HCT116 (cell line): ENCODE data around the gene GFER.

Experiments
- POLR2AphosphoS5 ChIP-seq: IDR thresholded peaks from 2 replicates; pipeline ENCODE4 v1.6.1; 2011; ENCODE audit warnings: mild to moderate bottlenecking, low read depth, low read length, moderate library complexity
- SP1 ChIP-seq: IDR thresholded peaks from 2 replicates; pipeline ENCODE4 v1.6.1; 2012; ENCODE audit warnings: low read depth
- TF ChIP-seq, protein P1 (sequence below), 3 experiments: fragments of 200-600 bp in 1 of 3; sonication (generic) in 1 of 3; IDR thresholded peaks in 2 of 3; conservative IDR thresholded peaks in 1 of 3; 2 replicates each; pipeline ENCODE4 v1.5.1; 2012 to 2017; ENCODE audit warnings: low read depth in 2 of 3, low read length in 2 of 3, antibody characterized with exemption in 1 of 3, borderline replicate concordance in 1 of 3, control low read depth in 1 of 3, mild to moderate bottlenecking in 1 of 3, mixed read lengths in 1 of 3, mixed run types in 1 of 3, moderate library complexity in 1 of 3; ENCODE audit not compliant: insufficient read depth in 1 of 3

DNA sequence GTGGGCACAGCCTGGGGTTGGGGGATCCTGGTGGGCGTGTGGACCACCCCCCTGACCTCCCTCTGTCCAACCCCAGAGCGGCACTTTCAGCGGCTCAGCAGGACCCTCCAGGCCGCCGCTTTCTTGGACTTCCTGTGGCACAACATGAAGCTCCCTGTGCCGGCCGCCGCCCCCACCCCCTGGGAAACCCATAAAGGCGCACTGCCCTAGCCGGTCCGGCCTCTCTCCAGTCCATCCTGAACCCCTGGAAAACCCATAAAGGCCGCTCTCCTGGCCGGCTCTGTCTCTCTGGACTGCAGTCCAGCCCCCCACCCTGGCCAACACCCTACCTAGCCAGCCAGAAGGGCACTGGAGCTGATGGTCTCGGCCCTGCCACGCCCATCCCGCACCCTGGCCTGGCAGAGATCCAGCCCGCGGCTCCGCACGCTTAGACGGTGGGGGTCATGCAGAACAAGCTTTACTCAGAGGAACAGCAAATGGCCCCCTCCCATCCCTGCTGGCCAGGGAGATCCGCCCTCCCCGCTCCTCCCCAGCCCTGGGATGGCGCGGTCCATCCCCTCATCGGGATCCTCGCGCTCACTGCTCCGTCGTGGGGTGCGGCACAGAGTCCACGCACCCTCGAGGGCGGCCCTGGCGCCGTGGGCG lies 5.4 kb upstream of the GFER start:
- TF ChIP-seq SP1, result no peak
- TF ChIP-seq, protein P1, sequence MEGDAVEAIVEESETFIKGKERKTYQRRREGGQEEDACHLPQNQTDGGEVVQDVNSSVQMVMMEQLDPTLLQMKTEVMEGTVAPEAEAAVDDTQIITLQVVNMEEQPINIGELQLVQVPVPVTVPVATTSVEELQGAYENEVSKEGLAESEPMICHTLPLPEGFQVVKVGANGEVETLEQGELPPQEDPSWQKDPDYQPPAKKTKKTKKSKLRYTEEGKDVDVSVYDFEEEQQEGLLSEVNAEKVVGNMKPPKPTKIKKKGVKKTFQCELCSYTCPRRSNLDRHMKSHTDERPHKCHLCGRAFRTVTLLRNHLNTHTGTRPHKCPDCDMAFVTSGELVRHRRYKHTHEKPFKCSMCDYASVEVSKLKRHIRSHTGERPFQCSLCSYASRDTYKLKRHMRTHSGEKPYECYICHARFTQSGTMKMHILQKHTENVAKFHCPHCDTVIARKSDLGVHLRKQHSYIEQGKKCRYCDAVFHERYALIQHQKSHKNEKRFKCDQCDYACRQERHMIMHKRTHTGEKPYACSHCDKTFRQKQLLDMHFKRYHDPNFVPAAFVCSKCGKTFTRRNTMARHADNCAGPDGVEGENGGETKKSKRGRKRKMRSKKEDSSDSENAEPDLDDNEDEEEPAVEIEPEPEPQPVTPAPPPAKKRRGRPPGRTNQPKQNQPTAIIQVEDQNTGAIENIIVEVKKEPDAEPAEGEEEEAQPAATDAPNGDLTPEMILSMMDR (IDR thresholded peaks at IDR 0.05 in 2 of 3, conservative IDR thresholded peaks at IDR 0.05 in 1 of 3; ENCODE audit: borderline replicate concordance in 1 of 3, insufficient read depth in 1 of 3, low read depth in 2 of 3, low read length in 2 of 3), result no peak
- TF ChIP-seq POLR2AphosphoS5, result no peak
